ENCODE results near the gene CLCA1. TPM values are rescaled to one million over a fixed set of nuclear protein-coding genes. Genes with fewer than 3 reads are reported as not detected.

CLCA1 gene
- total and polyA plus RNA-seq, 10 of the 15 experiments (the other 5 are each of a cell fraction or from before 2014, with no cell fraction given): 0.13 TPM; not detected in 9

- no peak overlapping the region for H3K4me3 ChIP-seq
- DNase-seq (ENCODE audit: low read depth, low spot score) (no peak), FAIRE-seq (no peak), ATAC-seq (no peak)
- no peaks in the 10 kb centered on the region for H3K36me3 ChIP-seq (ENCODE audit: control insufficient read depth in 2 of 2, insufficient read depth in 2 of 2, low read length in 1 of 2)
- intact Hi-C loops (cut with micrococcal nuclease; ENCODE audit: unreplicated experiment): no loop called here
- ChIA-PET POLR2A (no interaction called here), CTCF (interaction anchor here (1.2 kb wide), 1 partner anchor 33 kb away, joined by 3 read pairs; no protein-coding TSS in a partner anchor), RAD21 (ENCODE audit: unreplicated experiment) (no interaction called here), SMC1A (ENCODE audit: uncharacterized antibody, unreplicated experiment) (no interaction called here)
- no peak overlapping the region for H2AFZ ChIP-seq (ENCODE audit: control insufficient read depth, low read depth, low read length)
- no peaks in the 10 kb centered on the region; a peak in 1 of 4 replicates for H3K27me3 ChIP-seq (replicated peaks in 1 of 2; ENCODE audit: control insufficient read depth in 2 of 2, insufficient read depth in 2 of 2, low read length in 1 of 2)
- TF ChIP-seq EED (IDR thresholded peaks at IDR 0.05; ENCODE audit: low read depth): no peak
- TF ChIP-seq NFXL1 (IDR thresholded peaks at IDR 0.05; ENCODE audit: borderline replicate concordance): no peak
- TF ChIP-seq EGR1 (IDR thresholded peaks at IDR 0.05; ENCODE audit: borderline replicate concordance in 1 of 2, low read depth in 2 of 2, low read length in 2 of 2): no peak
- TF ChIP-seq ZSCAN29 (IDR thresholded peaks at IDR 0.05): no peak
- TF ChIP-seq KAT2A (conservative IDR thresholded peaks at IDR 0.05; ENCODE audit: control insufficient read depth, low read depth, low read length): no peak
- TF ChIP-seq PAX8 (IDR thresholded peaks at IDR 0.05): no peak
- no peak for TF ChIP-seq RB1 (IDR thresholded peaks at IDR 0.05; ENCODE audit: borderline replicate concordance)
- TF ChIP-seq CHD1 (IDR thresholded peaks at IDR 0.05; ENCODE audit: low read depth, low read length): no peak
- no peak for TF ChIP-seq BCL11A (IDR thresholded peaks at IDR 0.05; ENCODE audit: low read depth, low read length)
- TF ChIP-seq PBX3 (IDR thresholded peaks at IDR 0.05; ENCODE audit: insufficient replicate concordance, low read depth, low read length): no peak
- no peak for TF ChIP-seq IKZF2 (IDR thresholded peaks at IDR 0.05)
- TF ChIP-seq PRDM15 (CRISPR knock-in tag; IDR thresholded peaks at IDR 0.05): no peak
- TF ChIP-seq SPI1 (IDR thresholded peaks at IDR 0.05; ENCODE audit: borderline replicate concordance, insufficient read depth, low read depth, low read length): no peak
- no peak for TF ChIP-seq YY1 (IDR thresholded peaks at IDR 0.05; ENCODE audit: low read depth, low read length)
- no peak for TF ChIP-seq FOS (IDR thresholded peaks at IDR 0.05; ENCODE audit: borderline replicate concordance, extremely low read depth, insufficient read length)
- H3K4me2 ChIP-seq (ENCODE audit: control insufficient read depth, insufficient read depth): no peak overlapping the region
- H3K27ac ChIP-seq (ENCODE audit: control insufficient read depth, insufficient read depth): no peak overlapping the region
- in situ Hi-C loops (cut with MboI): no loop called here
- H3K79me2 ChIP-seq (ENCODE audit: control insufficient read depth, insufficient read depth, low read length): no peaks in the 10 kb centered on the region
- H4K20me1 ChIP-seq (ENCODE audit: control insufficient read depth, insufficient read depth): no peaks in the 10 kb centered on the region
- 4% methylated on average over 2 of the region's 2 CpGs for WGBS (ENCODE audit: insufficient coverage, insufficient replicate concordance, low lambda C conversion rate, missing lambda C conversion rate)
- BruUV-seq (replicated peaks): no TSS peak
- no peak overlapping the region for H3K9ac ChIP-seq (ENCODE audit: control insufficient read depth, insufficient read depth, low read length)
- H3K4me1 ChIP-seq (ENCODE audit: control insufficient read depth, insufficient read depth, low read length): peaks cover 3% of the 10 kb centered on the region; the same call in 1 of the 2 replicates
- H3K9me3 ChIP-seq (replicated peaks; ENCODE audit: control insufficient read depth, insufficient read depth, low read length): no peaks in the 10 kb centered on the region
These were observed 2.5 kb upstream of the CLCA1 start for GRCh38 chr1:86466109-86466844.

Data from GM12878 (cell line).